Stimulated activated CD4-positive, alpha-beta T cell treated with anti-CD3 and anti-CD28 coated beads, TNF-alpha, amount 100 ng/mL, for 1 hour (primary cell): ENCODE results near the gene ADH1A.
"Not testable (repeated sequence)": the region's sequence is repeated elsewhere in the genome, so short reads cannot be mapped to it uniquely, and the experiment has no call there.

Experiments
- DNase-seq, 3 donors: peaks; one replicate each; pipeline ENCODE4 v3.0.0-alpha.2; 2020; ENCODE audit warnings: low read depth in 3 of 3, low spot score in 1 of 3

The ADH1A gene

GRCh38 chr4:99282731-99283130, 8.1 kb downstream of the ADH1A start:
- DNase-seq, result no peak

DNA sequence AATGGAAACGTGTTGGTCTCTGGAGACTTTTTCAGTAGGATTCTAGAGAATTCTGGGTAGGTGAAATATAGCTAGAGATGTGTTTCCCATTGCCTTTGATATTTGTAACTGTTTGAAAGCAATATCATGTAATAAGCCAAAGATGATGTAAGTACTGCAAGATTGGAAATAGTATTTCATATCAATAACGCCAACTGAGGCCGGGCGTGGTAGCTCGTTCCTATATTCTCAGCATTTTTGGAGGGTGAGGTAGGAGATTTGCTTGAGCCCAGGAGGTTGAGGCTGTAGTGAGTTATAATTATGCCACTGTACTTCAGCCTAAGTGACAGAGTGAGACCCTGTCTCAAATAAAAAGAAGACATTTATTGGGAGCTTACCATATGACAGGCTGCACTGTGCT, 9.5 kb downstream of the ADH1A start:
- DNase-seq, result no peak

GRCh38 chr4:99276417-99276816, 14.4 kb downstream of the ADH1A start:
- no peak for DNase-seq

GRCh38 chr4:99275885-99276284, 14.9 kb downstream of the ADH1A start:
- DNase-seq, result no peak

DNA sequence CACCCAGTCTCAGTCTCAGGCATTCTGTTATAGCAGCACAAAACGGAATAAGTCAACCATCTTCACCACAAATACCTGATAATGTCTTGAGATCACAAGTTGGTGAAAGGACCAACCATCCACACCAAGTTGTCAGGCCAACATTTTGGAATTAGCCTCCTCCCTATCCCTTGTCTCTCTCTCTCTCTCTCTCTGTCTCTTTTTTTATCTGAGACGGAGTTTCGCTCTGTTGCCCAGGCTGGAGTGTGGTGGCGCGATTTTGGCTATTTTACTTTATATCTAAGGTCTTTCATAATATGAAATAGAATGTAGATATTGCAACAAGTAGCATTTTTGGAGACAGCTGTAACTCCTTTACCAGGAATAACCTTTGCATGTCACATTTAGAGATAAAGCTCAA, 15.7 kb downstream of the ADH1A start:
- no peak for DNase-seq

DNA sequence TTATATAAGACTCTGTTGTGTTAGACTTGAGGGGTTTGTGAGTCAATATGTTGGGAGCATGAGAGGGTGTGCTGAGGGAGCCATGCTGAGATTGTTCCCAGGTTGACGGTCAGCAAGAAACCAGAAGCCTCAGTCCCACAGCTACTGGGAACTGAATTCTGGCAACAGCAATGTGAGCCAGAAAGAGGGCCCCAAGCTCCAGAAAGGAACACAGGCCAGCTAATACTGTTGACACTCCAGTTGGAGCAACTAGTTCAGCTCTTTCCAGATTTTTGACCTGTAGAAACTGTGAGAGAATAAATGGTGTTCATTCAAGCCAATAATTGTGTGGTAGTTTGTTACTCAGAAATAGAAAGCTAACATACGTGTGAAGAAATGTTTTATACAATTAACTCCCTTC, 17.1 kb downstream of the ADH1A start:
- no peak for DNase-seq

DNA sequence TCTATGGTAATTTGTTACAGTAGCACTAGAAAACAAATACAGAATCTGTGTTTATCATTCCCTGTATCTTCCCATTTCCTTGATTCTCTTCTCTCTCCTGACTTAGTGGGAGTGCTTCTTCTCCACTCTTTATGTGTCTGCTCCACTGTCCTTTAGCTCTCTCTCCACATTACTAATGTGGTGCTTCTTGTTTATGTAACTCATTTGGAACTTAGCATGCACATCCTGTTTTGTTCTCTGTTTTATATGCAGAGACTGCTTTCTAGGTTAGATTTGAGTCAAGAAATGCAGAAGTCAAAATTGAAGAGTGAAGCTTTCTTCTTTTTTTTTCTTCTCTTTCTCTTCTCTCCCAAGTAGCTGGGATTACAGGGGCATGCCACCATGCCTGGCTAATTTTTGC, 25.9 kb downstream of the ADH1A start:
- DNase-seq, result no peak

DNA sequence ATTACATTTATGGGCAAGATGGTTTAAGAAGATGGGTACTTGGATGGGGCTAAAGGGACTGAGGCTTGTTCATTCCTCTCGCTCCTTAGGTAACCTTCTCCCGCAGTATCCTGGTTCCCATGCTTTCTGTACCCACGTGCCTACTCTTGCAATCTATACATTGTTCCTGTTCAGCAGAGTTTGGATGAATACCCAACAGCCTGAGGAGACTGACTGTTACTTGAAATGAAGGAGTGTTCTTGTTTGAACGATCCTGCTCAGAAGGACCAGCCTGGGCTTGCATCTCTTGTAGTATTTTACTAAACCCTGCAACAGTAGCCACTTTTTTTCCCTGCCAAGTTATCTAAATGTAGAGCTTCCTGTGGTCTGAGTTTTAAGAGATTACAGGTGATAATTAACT, 38.0 kb downstream of the ADH1A start:
- no peak for DNase-seq

DNA sequence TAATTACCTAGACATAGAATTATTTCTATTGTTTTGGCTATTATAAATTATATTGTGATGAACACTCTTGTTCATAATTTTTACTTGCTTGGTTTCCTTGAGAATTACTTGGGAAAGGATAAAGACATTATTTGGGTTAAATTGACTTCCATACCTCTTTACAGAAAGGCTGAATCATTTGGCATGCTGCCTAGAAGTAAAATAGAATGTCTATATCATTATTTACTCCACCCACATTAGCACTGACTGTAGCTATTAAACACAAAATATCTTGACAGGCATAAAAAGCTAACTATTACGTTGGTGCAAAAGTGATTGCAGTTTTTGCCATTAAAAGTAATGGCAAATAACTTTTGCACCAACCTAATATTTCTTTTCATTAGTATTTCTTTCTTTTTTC, 42.1 kb downstream of the ADH1A start:
- DNase-seq, result no peak

- DNase-seq, result no peak
Observed at GRCh38 chr4:99235955-99236354, 54.8 kb downstream of the ADH1A start.

GRCh38 chr4:99234331-99235010, 56.3 kb downstream of the ADH1A start:
- no peak for DNase-seq

- DNase-seq, result not testable (repeated sequence)
Observed at GRCh38 chr4:99233397-99233796, 57.4 kb downstream of the ADH1A start.

GRCh38 chr4:99228706-99229105, 62.1 kb downstream of the ADH1A start:
- not testable (repeated sequence) for DNase-seq

- DNase-seq, result not testable (repeated sequence)
Observed at GRCh38 chr4:99227646-99228045, 63.1 kb downstream of the ADH1A start.
